H1 (cell line): Measurements from ENCODE around the gene TSSK6. TPM values are rescaled to one million over a fixed set of nuclear protein-coding genes. Genes with fewer than 3 reads are reported as not detected.

Experiments used
- BCL11A ChIP-seq, 2 experiments: IDR thresholded peaks; one replicate each; pipeline ENCODE4 v1.6.1; 2011; ENCODE audit warnings: low read depth in 2 of 2, low read length in 2 of 2, mild to moderate bottlenecking in 2 of 2
- CEBPB ChIP-seq: IDR thresholded peaks from 2 replicates; pipeline ENCODE4 v1.6.1; 2012; ENCODE audit warnings: low read depth, low read length
- EGR1 ChIP-seq: IDR thresholded peaks from 2 replicates; pipeline ENCODE4 v1.6.1; 2011; ENCODE audit warnings: low read depth, low read length, borderline replicate concordance
- FOSL1 ChIP-seq: IDR thresholded peaks from 2 replicates; pipeline ENCODE4 v1.6.1; 2011; ENCODE audit warnings: mild to moderate bottlenecking, low read depth, low read length, moderate library complexity; ENCODE audit not compliant: insufficient read depth
- KDM5A ChIP-seq: fragments of 200-600 bp; IDR thresholded peaks from 2 replicates; pipeline ENCODE4 v1.7.1; 2012; ENCODE audit warnings: mild to moderate bottlenecking, low read length, inconsistent platforms, mixed read lengths
- NRF1 ChIP-seq: IDR thresholded peaks from 2 replicates; pipeline ENCODE4 v1.6.1; 2011; ENCODE audit warnings: mild to moderate bottlenecking, low read depth, low read length, improper control_type of control experiment
- PHF8 ChIP-seq: fragments of 200-600 bp; sonication (generic); conservative IDR thresholded peaks from 2 replicates; pipeline ENCODE4 v1.7.1; 2012; ENCODE audit warnings: low read depth, mild to moderate bottlenecking, inconsistent platforms, low read length, moderate library complexity
- POLR2A ChIP-seq, 2 experiments: IDR thresholded peaks; 1 replicate in 1 of 2; 2 replicates in 1 of 2; pipeline ENCODE4 v1.6.1; 2011; ENCODE audit warnings: low read depth in 2 of 2, low read length in 2 of 2, mild to moderate bottlenecking in 2 of 2; ENCODE audit errors: control extremely low read depth in 1 of 2
- RAD21 ChIP-seq, 2 experiments: IDR thresholded peaks in 1 of 2; conservative IDR thresholded peaks in 1 of 2; 2 replicates each; pipeline ENCODE4 v1.6.1; 2011; ENCODE audit warnings: low read depth in 2 of 2, low read length in 2 of 2, improper control_type of control experiment in 1 of 2, inconsistent platforms in 1 of 2, mild to moderate bottlenecking in 1 of 2, moderate library complexity in 1 of 2
- RFX5 ChIP-seq: IDR thresholded peaks from 2 replicates; pipeline ENCODE4 v1.6.1; 2011; ENCODE audit warnings: low read depth, low read length, improper control_type of control experiment, borderline replicate concordance
- SIRT6 ChIP-seq: IDR thresholded peaks from one replicate; pipeline ENCODE4 v1.7.1; 2012; ENCODE audit warnings: low read length, inconsistent platforms
- TAF1 ChIP-seq: IDR thresholded peaks from 2 replicates; pipeline ENCODE4 v1.6.1; 2011; ENCODE audit warnings: mild to moderate bottlenecking, low read depth, low read length
- polyA plus RNA-seq, 7 experiments: library from polyadenylated mRNA; depleted of rRNA in 3 of 7; stranded (reverse) in 5 of 7; unstranded in 2 of 7; fragments of >200 nt in 5 of 7; fragments of 200-250 nt in 2 of 7; gene quantifications; 1 replicate in 5 of 7; 2 replicates in 1 of 7; 4 replicates in 1 of 7; pipeline versions ENCODE4 v1.2.1 to v1.2.3, GENCODE V29; 2011 to 2013; ENCODE audit warnings: missing spikeins in 2 of 7, mixed read lengths in 2 of 7
- total RNA-seq: library from RNA; stranded (reverse); fragmentation: NEBNext Ultra II Directional; extraction: Animal tissue kit (Norgen Biotek cat#: 25700); gene quantifications from 2 replicates; pipeline ENCODE4 v1.2.1, GENCODE V29; 2021
- TF ChIP-seq, protein P1 (sequence below), 3 experiments: IDR thresholded peaks; 1 replicate in 2 of 3; 2 replicates in 1 of 3; pipeline versions ENCODE4 v1.5.1 to v1.6.1; 2011; ENCODE audit warnings: low read length in 3 of 3, mild to moderate bottlenecking in 3 of 3, inconsistent platforms in 2 of 3, low read depth in 1 of 3, moderate library complexity in 1 of 3; ENCODE audit not compliant: insufficient read depth in 1 of 3; ENCODE audit errors: control extremely low read depth in 1 of 3

The TSSK6 gene
- total and polyA plus RNA-seq, 2 of the 8 experiments (the other 6 are each of a cell fraction or from before 2014, with no cell fraction given): 3.6 to 7.8 TPM

DNA sequence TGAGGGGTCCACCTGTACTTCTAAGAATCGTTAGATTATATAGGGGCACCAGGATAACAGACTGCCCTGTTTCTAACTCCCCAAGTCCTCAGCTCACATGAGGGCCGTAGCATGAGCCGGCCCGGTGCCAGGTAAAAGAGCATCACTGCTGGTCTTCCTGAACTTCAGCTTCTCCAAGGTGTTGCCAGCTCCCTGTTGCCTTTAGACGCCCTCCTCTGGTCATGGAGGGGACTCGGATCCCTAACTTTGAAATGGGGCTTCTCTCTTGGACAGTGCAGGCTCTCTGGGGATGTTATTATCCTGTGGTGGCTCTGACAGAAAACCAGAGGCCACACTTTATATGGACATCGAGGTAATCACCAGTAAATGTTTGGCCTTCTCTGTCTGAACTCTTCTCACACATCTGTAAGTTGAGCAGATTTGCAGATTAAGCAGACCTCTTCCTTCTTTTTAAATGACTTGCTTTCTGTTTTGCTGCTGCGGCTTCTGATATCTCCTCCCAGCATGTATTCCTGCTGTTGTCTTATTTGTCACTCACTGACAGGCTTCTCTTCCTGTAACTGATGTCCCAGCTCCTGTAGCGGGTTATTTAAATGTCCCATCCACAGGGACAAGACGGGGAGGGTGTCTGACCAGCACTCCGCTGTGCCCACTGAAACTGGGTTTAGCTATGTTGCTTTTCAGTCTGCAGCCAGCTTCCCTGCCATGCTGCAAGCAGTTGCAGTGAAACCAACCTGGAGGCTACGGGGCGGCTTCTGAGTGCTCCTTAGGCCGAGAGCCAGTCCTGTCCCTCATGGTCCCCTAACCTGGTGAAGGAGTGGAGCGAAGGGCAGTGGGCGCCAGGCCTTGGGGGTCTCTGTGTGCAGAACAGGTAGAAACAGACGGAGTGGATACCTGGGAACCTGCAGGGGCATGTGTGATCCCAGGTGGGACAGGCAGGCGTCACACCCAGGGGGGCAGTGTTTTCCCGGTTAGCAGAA, 39.2 kb downstream of the TSSK6 start (continued):
- TF ChIP-seq NRF1: no peak
- no peak for TF ChIP-seq POLR2A (IDR thresholded peaks at IDR 0.05; ENCODE audit: control extremely low read depth in 1 of 2, low read depth in 2 of 2, low read length in 2 of 2)
- no peak for TF ChIP-seq EGR1
- no peak for TF ChIP-seq SIRT6
- no peak for TF ChIP-seq CEBPB
- no peak for TF ChIP-seq FOSL1
- no peak for TF ChIP-seq TAF1
- no peak for TF ChIP-seq PHF8
- TF ChIP-seq RAD21 (IDR thresholded peaks at IDR 0.05 in 1 of 2, conservative IDR thresholded peaks at IDR 0.05 in 1 of 2; ENCODE audit: low read depth in 2 of 2, low read length in 2 of 2): peak; percentile 68 to 77
- TF ChIP-seq, protein P1, sequence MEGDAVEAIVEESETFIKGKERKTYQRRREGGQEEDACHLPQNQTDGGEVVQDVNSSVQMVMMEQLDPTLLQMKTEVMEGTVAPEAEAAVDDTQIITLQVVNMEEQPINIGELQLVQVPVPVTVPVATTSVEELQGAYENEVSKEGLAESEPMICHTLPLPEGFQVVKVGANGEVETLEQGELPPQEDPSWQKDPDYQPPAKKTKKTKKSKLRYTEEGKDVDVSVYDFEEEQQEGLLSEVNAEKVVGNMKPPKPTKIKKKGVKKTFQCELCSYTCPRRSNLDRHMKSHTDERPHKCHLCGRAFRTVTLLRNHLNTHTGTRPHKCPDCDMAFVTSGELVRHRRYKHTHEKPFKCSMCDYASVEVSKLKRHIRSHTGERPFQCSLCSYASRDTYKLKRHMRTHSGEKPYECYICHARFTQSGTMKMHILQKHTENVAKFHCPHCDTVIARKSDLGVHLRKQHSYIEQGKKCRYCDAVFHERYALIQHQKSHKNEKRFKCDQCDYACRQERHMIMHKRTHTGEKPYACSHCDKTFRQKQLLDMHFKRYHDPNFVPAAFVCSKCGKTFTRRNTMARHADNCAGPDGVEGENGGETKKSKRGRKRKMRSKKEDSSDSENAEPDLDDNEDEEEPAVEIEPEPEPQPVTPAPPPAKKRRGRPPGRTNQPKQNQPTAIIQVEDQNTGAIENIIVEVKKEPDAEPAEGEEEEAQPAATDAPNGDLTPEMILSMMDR (IDR thresholded peaks at IDR 0.05; ENCODE audit: control extremely low read depth in 1 of 3, insufficient read depth in 1 of 3, low read depth in 1 of 3, low read length in 3 of 3): peak; percentile 59 to 70 (median 60)
- no peak for TF ChIP-seq KDM5A
- no peak for TF ChIP-seq BCL11A (IDR thresholded peaks at IDR 0.05; ENCODE audit: low read depth in 2 of 2, low read length in 2 of 2)
- TF ChIP-seq RFX5: no peak
